ENCODE data around the gene GNPTG. TPM values are rescaled to one million over a fixed set of nuclear protein-coding genes. Genes with fewer than 3 reads are reported as not detected.

GNPTG gene
- total and polyA plus RNA-seq, 2 of the 13 experiments (the other 11 are each of a cell fraction or from before 2014, with no cell fraction given), result 22.7 to 71.1 TPM

- TF ChIP-seq, protein P1, sequence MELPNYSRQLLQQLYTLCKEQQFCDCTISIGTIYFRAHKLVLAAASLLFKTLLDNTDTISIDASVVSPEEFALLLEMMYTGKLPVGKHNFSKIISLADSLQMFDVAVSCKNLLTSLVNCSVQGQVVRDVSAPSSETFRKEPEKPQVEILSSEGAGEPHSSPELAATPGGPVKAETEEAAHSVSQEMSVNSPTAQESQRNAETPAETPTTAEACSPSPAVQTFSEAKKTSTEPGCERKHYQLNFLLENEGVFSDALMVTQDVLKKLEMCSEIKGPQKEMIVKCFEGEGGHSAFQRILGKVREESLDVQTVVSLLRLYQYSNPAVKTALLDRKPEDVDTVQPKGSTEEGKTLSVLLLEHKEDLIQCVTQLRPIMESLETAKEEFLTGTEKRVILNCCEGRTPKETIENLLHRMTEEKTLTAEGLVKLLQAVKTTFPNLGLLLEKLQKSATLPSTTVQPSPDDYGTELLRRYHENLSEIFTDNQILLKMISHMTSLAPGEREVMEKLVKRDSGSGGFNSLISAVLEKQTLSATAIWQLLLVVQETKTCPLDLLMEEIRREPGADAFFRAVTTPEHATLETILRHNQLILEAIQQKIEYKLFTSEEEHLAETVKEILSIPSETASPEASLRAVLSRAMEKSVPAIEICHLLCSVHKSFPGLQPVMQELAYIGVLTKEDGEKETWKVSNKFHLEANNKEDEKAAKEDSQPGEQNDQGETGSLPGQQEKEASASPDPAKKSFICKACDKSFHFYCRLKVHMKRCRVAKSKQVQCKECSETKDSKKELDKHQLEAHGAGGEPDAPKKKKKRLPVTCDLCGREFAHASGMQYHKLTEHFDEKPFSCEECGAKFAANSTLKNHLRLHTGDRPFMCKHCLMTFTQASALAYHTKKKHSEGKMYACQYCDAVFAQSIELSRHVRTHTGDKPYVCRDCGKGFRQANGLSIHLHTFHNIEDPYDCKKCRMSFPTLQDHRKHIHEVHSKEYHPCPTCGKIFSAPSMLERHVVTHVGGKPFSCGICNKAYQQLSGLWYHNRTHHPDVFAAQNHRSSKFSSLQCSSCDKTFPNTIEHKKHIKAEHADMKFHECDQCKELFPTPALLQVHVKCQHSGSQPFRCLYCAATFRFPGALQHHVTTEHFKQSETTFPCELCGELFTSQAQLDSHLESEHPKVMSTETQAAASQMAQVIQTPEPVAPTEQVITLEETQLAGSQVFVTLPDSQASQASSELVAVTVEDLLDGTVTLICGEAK (IDR thresholded peaks at IDR 0.05), result no peak
- TF ChIP-seq, protein P1 (CRISPR knock-in tag; IDR thresholded peaks at IDR 0.05), result no peak
- TF ChIP-seq ZBTB3 (CRISPR knock-in tag; IDR thresholded peaks at IDR 0.05; ENCODE audit: borderline replicate concordance, low read depth) (no peak), KLF11 (CRISPR knock-in tag; IDR thresholded peaks at IDR 0.05) (no peak), ZSCAN31 (CRISPR knock-in tag; IDR thresholded peaks at IDR 0.05; ENCODE audit: low read depth) (no peak), ZNF318 (CRISPR knock-in tag; IDR thresholded peaks at IDR 0.05) (no peak), ZNF101 (CRISPR knock-in tag; IDR thresholded peaks at IDR 0.05; ENCODE audit: borderline replicate concordance, low read depth) (no peak)
- TF ChIP-seq, protein P2, sequence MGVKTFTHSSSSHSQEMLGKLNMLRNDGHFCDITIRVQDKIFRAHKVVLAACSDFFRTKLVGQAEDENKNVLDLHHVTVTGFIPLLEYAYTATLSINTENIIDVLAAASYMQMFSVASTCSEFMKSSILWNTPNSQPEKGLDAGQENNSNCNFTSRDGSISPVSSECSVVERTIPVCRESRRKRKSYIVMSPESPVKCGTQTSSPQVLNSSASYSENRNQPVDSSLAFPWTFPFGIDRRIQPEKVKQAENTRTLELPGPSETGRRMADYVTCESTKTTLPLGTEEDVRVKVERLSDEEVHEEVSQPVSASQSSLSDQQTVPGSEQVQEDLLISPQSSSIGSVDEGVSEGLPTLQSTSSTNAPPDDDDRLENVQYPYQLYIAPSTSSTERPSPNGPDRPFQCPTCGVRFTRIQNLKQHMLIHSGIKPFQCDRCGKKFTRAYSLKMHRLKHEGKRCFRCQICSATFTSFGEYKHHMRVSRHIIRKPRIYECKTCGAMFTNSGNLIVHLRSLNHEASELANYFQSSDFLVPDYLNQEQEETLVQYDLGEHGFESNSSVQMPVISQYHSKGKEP (CRISPR knock-in tag; IDR thresholded peaks at IDR 0.05), result no peak
These were observed 46.0 kb downstream of the GNPTG start (continued) for GRCh38 chr16:1397779-1398178.
